Mesothelial cell of epicardium (in vitro differentiated cells): ENCODE results near the gene WRNIP1. TPM values are rescaled to one million over a fixed set of nuclear protein-coding genes. Genes with fewer than 3 reads are reported as not detected.
"Not testable (repeated sequence)": the region's sequence is repeated elsewhere in the genome, so short reads cannot be mapped to it uniquely, and the experiment has no call there.

ENCODE experiments used
- DNase-seq, 2 experiments: peaks; one replicate each; pipeline ENCODE4 v3.0.0; 2021; ENCODE audit warnings: low spot score in 2 of 2; ENCODE audit not compliant: unreplicated experiment in 2 of 2
- H3K27ac Mint-ChIP-seq: 2 replicates; pipeline ENCODE4 v1.8.0; 2021; ENCODE audit warnings: mixed read lengths
- H3K27me3 Mint-ChIP-seq: 2 replicates; pipeline ENCODE4 v1.8.0; 2021; ENCODE audit warnings: low read depth, mixed read lengths
- H3K36me3 Mint-ChIP-seq: 2 replicates; pipeline ENCODE4 v1.8.0; 2021; ENCODE audit warnings: mixed read lengths
- H3K4me1 Mint-ChIP-seq: 2 replicates; pipeline ENCODE4 v1.8.0; 2021; ENCODE audit warnings: mixed read lengths
- H3K4me3 Mint-ChIP-seq: 2 replicates; pipeline ENCODE4 v1.8.0; 2021; ENCODE audit warnings: mild to moderate bottlenecking, moderate library complexity, mixed read lengths
- H3K9me3 Mint-ChIP-seq: 2 replicates; pipeline ENCODE4 v1.8.0; 2021; ENCODE audit warnings: mixed read lengths
- total RNA-seq: library from RNA; stranded (reverse); gene quantifications from 3 replicates; pipeline ENCODE4 v1.2.1, GENCODE V29; 2021
- TF ChIP-seq, protein P1 (sequence below): fragments of 200-600 bp; sonication (generic); IDR thresholded peaks from one replicate; pipeline ENCODE4 v1.5.0; 2021; ENCODE audit warnings: antibody characterized with exemption; ENCODE audit not compliant: unreplicated experiment

The WRNIP1 gene
- total RNA-seq, 1 donor from 2014 or later = 41.3 TPM

DNA sequence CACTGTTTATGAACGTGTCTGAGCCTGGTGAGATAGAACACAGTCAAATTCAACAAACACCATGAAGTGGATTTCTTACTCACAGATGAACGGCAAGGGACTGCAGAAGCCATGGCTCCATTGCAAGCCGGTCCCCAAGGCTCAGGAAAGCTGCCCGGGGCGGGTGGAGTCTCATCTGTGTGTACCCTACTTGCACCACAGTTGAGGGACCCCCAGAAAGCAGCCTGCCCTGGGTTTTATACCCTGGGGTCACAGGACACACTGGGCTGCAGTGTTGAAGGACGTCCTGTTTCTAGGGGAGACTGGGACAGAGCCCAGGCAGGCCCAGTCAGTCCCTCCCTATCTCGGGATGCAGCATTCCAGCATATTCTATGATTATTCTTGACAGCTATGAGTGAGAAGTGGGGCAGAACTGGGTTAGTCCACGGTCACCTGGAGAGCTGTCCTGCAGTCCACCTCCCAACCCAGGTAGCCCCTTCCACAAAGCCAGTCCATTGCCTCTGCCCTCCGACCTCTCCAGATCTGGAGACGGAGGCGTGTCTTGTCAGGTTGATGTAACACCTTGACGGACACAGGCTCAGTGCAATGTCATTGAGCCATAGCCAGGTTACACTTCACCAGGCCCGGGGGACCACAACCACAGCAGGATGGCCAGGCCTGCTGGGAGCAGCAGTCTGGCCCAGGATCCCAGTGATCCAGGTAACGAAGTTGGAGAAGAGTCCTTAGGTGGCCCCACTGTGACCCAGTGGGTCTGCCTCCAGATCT is 35.5 kb downstream of the WRNIP1 start:
- Mint-ChIP-seq H3K36me3 (peaks cover 3% of the 10 kb centered on the region), H3K27me3 (no peaks in the 10 kb centered on the region), H3K4me3 (no peak overlapping the region), H3K27ac (no peak overlapping the region), H3K4me1 (peaks cover 28% of the 10 kb centered on the region), H3K9me3 (no peaks in the 10 kb centered on the region)
- TF ChIP-seq, protein P1, sequence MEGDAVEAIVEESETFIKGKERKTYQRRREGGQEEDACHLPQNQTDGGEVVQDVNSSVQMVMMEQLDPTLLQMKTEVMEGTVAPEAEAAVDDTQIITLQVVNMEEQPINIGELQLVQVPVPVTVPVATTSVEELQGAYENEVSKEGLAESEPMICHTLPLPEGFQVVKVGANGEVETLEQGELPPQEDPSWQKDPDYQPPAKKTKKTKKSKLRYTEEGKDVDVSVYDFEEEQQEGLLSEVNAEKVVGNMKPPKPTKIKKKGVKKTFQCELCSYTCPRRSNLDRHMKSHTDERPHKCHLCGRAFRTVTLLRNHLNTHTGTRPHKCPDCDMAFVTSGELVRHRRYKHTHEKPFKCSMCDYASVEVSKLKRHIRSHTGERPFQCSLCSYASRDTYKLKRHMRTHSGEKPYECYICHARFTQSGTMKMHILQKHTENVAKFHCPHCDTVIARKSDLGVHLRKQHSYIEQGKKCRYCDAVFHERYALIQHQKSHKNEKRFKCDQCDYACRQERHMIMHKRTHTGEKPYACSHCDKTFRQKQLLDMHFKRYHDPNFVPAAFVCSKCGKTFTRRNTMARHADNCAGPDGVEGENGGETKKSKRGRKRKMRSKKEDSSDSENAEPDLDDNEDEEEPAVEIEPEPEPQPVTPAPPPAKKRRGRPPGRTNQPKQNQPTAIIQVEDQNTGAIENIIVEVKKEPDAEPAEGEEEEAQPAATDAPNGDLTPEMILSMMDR = no peak
- no peak for DNase-seq

DNA sequence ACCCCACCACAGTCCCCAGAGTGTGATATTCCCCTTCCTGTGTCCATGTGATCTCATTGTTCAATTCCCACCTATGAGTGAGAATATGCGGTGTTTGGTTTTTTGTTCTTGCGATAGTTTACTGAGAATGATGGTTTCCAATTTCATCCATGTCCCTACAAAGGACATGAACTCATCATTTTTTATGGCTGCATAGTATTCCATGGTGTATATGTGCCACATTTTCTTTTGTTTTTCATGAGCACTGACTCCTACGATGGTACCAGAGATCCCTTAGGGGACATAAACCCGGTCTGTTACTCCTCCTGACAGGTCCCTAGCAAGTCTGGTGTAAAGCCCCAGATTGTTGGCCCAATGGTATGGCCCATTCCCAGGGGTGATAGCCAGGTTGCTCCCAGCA is 36.5 kb downstream of the WRNIP1 start:
- not testable (repeated sequence) for H3K9me3 Mint-ChIP-seq, H3K27ac Mint-ChIP-seq, H3K4me3 Mint-ChIP-seq, DNase-seq, H3K27me3 Mint-ChIP-seq, H3K36me3 Mint-ChIP-seq
- peaks cover 32% of the 10 kb centered on the region for H3K4me1 Mint-ChIP-seq

DNA sequence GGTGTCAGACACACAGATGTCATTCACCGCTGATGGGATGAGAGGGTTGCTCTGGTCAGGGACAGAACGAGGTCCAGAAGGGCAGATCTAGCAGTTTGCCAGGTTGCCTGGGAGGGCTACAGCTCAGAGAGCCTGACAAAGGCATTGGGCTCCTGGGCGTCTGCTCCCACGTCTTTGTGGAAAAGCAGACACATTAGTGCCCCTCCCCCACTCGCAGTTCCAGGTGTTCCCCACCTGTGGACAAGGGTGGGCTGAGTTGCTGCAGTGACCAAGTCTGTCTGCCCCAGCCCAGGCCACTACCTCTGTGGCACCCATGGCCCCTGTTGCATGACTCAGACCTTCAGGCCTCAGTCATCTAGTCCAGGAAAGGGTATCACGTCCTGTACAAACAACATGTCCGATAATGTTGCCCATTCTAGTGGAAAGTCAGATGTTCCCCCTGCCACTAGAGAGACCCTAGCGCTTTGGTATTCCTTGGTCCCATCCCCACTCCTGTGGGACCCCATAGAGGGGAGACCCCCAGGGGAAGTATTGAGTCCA is 37.4 kb downstream of the WRNIP1 start:
- no peak for DNase-seq
- Mint-ChIP-seq H3K4me1 (peaks cover 24% of the 10 kb centered on the region), H3K36me3 (no peaks in the 10 kb centered on the region), H3K27me3 (no peaks in the 10 kb centered on the region), H3K27ac (no peak overlapping the region), H3K4me3 (no peak overlapping the region), H3K9me3 (no peaks in the 10 kb centered on the region)
- TF ChIP-seq, protein P1 = no peak

DNA sequence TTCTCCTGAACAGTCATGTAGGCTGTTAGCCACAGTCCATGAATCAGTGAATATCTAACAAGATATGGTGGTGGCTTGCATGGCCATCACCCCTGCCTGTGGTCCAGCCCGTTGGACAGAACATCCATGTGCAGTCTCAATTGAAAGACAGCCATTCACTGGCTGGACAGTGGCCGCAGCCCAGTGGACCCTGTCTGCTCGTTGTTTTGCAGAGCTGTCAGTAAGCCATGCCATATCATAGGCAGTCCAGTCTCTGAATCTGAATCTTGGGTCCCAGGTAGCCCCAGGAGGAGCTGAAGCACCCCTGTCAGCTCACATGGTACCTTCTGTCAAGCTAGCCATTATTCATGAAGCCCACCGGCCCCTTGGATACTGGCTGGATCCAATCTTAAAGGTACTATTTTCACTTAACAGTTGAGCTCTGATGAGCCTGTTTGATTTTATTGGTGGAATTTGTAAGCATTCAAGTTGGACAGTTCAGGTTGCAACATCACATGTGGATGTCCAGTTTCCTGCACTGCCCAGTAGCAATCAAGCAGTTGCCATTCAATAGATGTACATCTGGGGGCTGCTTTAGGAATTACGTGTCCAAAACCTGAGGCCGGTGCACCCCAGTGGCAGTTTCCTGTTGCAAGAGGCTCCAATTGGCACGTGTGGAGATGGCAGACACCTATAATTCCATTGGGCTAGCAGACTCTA is 38.7 kb downstream of the WRNIP1 start:
- no peak overlapping the region for H3K27ac Mint-ChIP-seq
- TF ChIP-seq, protein P1 = no peak
- H3K4me3 Mint-ChIP-seq = no peak overlapping the region
- H3K4me1 Mint-ChIP-seq = peaks cover 12% of the 10 kb centered on the region
- DNase-seq = no peak
- no peaks in the 10 kb centered on the region for H3K36me3 Mint-ChIP-seq
- no peaks in the 10 kb centered on the region for H3K9me3 Mint-ChIP-seq
- H3K27me3 Mint-ChIP-seq = no peaks in the 10 kb centered on the region

DNA sequence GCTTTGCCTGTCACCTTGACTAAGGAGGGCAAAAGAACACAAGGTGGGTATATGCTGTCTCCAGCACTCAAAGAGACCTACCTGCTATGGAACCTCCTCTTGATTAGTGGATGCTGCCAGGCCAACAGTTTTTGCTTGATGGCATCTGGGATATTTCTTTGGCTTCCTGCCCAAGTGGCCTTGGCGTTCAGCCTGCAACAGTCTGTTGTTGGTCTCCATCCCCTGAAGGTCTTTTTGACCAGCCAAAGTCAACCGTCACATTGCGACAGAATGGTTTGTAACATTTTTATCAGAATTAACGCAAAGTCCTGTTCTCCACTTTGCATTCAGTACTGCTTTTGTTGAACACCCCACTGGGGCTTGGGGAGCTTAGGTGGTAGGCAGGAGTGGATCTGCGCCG is 39.3 kb downstream of the WRNIP1 start:
- no peaks in the 10 kb centered on the region for H3K27me3 Mint-ChIP-seq
- H3K27ac Mint-ChIP-seq = no peak overlapping the region
- TF ChIP-seq, protein P1 = no peak
- DNase-seq = no peak
- no peak overlapping the region for H3K4me3 Mint-ChIP-seq
- no peaks in the 10 kb centered on the region for H3K36me3 Mint-ChIP-seq
- H3K4me1 Mint-ChIP-seq = peaks cover 10% of the 10 kb centered on the region
- H3K9me3 Mint-ChIP-seq = no peaks in the 10 kb centered on the region

DNA sequence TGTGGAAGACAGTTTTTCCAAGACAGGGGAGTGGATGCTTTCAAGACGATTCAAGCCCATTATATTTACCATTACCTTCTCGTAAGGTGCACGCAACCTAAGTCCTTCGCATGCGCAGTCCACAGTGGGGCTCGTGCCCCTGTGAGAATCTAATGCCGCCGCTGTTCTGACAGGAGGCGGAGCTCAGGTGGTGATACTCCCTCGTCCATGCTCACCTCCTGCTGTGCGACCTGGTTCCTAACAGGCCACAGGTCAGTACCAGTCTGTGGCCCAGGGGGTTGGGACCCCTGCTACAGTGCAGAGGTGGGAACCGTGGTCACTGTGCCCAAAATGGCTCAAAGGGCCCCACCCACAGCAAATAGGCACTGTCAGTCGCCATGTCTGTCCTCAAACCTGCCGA is 39.8 kb downstream of the WRNIP1 start:
- TF ChIP-seq, protein P1 = no peak
- no peak overlapping the region for H3K27ac Mint-ChIP-seq
- no peaks in the 10 kb centered on the region for H3K27me3 Mint-ChIP-seq
- no peak for DNase-seq
- no peak overlapping the region for H3K4me3 Mint-ChIP-seq
- H3K36me3 Mint-ChIP-seq = no peaks in the 10 kb centered on the region
- H3K9me3 Mint-ChIP-seq = no peaks in the 10 kb centered on the region
- peaks cover 7% of the 10 kb centered on the region for H3K4me1 Mint-ChIP-seq
